Suprapubic skin (tissue), 4 donors: ENCODE results near the gene HCLS1. TPM values are rescaled to one million over a fixed set of nuclear protein-coding genes. Genes with fewer than 3 reads are reported as not detected.
"Not testable (repeated sequence)": the region's sequence is repeated elsewhere in the genome, so short reads cannot be mapped to it uniquely, and the experiment has no call there.

Experiments used
- DNase-seq, 2 donors: peaks; one replicate each; pipeline ENCODE4 v3.0.0-alpha.2; 2019; ENCODE audit warnings: low spot score in 2 of 2
- H3K27ac ChIP-seq: fragments of 200-600 bp; sonication (generic); one replicate; pipeline ENCODE4 v1.5.1; 2019
- H3K27me3 ChIP-seq: fragments of 200-600 bp; sonication (generic); one replicate; pipeline ENCODE4 v1.5.1; 2019
- H3K36me3 ChIP-seq: fragments of 200-600 bp; sonication (generic); one replicate; pipeline ENCODE4 v1.5.1; 2019
- H3K4me1 ChIP-seq: fragments of 200-600 bp; sonication (generic); one replicate; pipeline ENCODE4 v1.5.1; 2019
- H3K4me3 ChIP-seq: fragments of 200-600 bp; sonication (generic); one replicate; pipeline ENCODE4 v1.5.1; 2019; ENCODE audit warnings: mild to moderate bottlenecking
- H3K9me3 ChIP-seq: fragments of 200-600 bp; sonication (generic); one replicate; pipeline ENCODE4 v1.5.1; 2019
- EP300 ChIP-seq: sonication (generic); formaldehyde crosslinking; IDR thresholded peaks from one replicate; pipeline ENCODE4 v1.6.1; 2017; ENCODE audit warnings: antibody characterized with exemption
- POLR2A ChIP-seq, 2 donors: fragments of 450-650 bp; IDR thresholded peaks; one replicate each; pipeline ENCODE4 v1.6.1; 2017; ENCODE audit warnings: antibody characterized with exemption in 2 of 2, mild to moderate bottlenecking in 2 of 2, moderate library complexity in 2 of 2
- POLR2AphosphoS5 ChIP-seq, 3 donors: sonication (generic); formaldehyde crosslinking; IDR thresholded peaks; one replicate each; pipeline ENCODE4 v1.6.1; 2017; ENCODE audit warnings: antibody characterized with exemption in 3 of 3
- WGBS: methylation state at CpG from one replicate; pipeline ENCODE4 v1.1.5; 2018; 5-methylcytosine and 5-hydroxymethylcytosine counted together
- total RNA-seq, 4 donors: library from RNA; depleted of rRNA; stranded (reverse); fragments of >200 nt; gene quantifications; one replicate each; pipeline ENCODE4 v1.1.0, GENCODE V29; 2016
- TF ChIP-seq, protein P1 (sequence below), 2 donors: fragments of 200-600 bp in 1 of 2; fragments of 450-650 bp in 1 of 2; sonication (generic) in 1 of 2; IDR thresholded peaks; one replicate each; pipeline ENCODE4 v1.5.1; 2016 to 2019; ENCODE audit warnings: antibody characterized with exemption in 2 of 2, mild to moderate bottlenecking in 1 of 2, moderate library complexity in 1 of 2

Gene HCLS1
- total RNA-seq, 4 donors from 2014 or later, result 7.2 to 20.3 (median 11.8) TPM

- H3K27me3 ChIP-seq, result no peaks in the 10 kb centered on the region
- DNase-seq, result no peak
- no peaks in the 10 kb centered on the region for H3K4me1 ChIP-seq
- peaks cover 55% of the 10 kb centered on the region for H3K36me3 ChIP-seq
- no peak for TF ChIP-seq POLR2AphosphoS5 (IDR thresholded peaks at IDR 0.05)
- no peak for TF ChIP-seq POLR2A (IDR thresholded peaks at IDR 0.05)
- no peak for TF ChIP-seq EP300
- TF ChIP-seq, protein P1, sequence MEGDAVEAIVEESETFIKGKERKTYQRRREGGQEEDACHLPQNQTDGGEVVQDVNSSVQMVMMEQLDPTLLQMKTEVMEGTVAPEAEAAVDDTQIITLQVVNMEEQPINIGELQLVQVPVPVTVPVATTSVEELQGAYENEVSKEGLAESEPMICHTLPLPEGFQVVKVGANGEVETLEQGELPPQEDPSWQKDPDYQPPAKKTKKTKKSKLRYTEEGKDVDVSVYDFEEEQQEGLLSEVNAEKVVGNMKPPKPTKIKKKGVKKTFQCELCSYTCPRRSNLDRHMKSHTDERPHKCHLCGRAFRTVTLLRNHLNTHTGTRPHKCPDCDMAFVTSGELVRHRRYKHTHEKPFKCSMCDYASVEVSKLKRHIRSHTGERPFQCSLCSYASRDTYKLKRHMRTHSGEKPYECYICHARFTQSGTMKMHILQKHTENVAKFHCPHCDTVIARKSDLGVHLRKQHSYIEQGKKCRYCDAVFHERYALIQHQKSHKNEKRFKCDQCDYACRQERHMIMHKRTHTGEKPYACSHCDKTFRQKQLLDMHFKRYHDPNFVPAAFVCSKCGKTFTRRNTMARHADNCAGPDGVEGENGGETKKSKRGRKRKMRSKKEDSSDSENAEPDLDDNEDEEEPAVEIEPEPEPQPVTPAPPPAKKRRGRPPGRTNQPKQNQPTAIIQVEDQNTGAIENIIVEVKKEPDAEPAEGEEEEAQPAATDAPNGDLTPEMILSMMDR (IDR thresholded peaks at IDR 0.05), result no peak
- H3K9me3 ChIP-seq, result no peaks in the 10 kb centered on the region
- H3K4me3 ChIP-seq, result no peak overlapping the region
- no peak overlapping the region for H3K27ac ChIP-seq
These were observed 38.2 kb upstream of the HCLS1 start for GRCh38 chr3:121698901-121699300.

- WGBS, result 95% methylated on average over 1 of the region's 1 CpG
- Histone ChIP-seq H3K4me1 (no peaks in the 10 kb centered on the region), H3K4me3 (no peak overlapping the region), H3K27me3 (no peaks in the 10 kb centered on the region), H3K36me3 (peaks cover 55% of the 10 kb centered on the region), H3K9me3 (no peaks in the 10 kb centered on the region), H3K27ac (no peak overlapping the region)
- DNase-seq, result no peak
- no peak for TF ChIP-seq POLR2A (IDR thresholded peaks at IDR 0.05)
- TF ChIP-seq EP300, result no peak
- TF ChIP-seq POLR2AphosphoS5 (IDR thresholded peaks at IDR 0.05), result no peak
- TF ChIP-seq, protein P1 (IDR thresholded peaks at IDR 0.05), result no peak
These were observed 37.8 kb upstream of the HCLS1 start for GRCh38 chr3:121698476-121698875.

- H3K27me3 ChIP-seq, result no peaks in the 10 kb centered on the region
- no peaks in the 10 kb centered on the region for H3K4me1 ChIP-seq
- no peak overlapping the region for H3K27ac ChIP-seq
- TF ChIP-seq, protein P1 (IDR thresholded peaks at IDR 0.05), result no peak
- TF ChIP-seq EP300, result no peak
- TF ChIP-seq POLR2A (IDR thresholded peaks at IDR 0.05), result no peak
- no peak for TF ChIP-seq POLR2AphosphoS5 (IDR thresholded peaks at IDR 0.05)
- H3K9me3 ChIP-seq, result no peaks in the 10 kb centered on the region
- 89% methylated on average over 3 of the region's 3 CpGs for WGBS
- no peak for DNase-seq
- H3K4me3 ChIP-seq, result no peak overlapping the region
- peaks cover 59% of the 10 kb centered on the region for H3K36me3 ChIP-seq
These were observed 35.5 kb upstream of the HCLS1 start for GRCh38 chr3:121696186-121696585.

DNA sequence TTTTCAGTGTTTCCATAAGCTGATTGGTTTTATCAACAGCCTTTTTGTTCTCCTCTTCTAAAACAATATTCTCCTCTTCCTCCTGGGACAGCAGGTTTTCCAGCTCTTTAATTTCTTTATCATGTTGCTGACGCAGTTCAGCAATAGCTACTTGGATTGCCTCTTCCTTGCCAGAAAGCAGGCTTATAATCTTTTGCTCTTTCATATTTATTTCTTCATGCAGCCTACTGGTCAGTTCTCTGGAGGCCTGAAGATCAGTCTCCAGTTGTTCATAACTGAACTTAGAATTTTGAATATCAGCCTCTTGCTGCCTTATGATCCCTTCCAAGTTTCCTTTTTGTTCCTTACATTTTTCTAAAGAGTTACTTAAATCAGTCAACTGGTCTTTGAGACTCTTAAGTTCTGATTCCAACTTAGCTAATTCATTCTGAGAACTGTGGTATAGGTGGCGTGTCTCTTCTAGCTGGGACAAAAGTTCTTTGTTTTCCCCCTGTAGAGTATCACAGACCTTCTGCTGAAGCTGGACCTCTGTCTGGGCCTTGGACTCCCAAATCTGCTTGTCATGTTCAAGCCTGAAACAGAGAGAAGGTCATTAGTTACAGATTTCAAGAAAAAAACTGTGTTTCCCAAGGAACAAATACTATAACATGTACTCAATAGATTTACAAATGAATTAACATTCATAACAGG, 31.5 kb upstream of the HCLS1 start:
- Histone ChIP-seq H3K9me3 (no peaks in the 10 kb centered on the region), H3K4me1 (no peaks in the 10 kb centered on the region), H3K4me3 (no peak overlapping the region), H3K27ac (no peak overlapping the region), H3K27me3 (no peaks in the 10 kb centered on the region), H3K36me3 (peaks cover 53% of the 10 kb centered on the region)
- 91% methylated on average over 2 of the region's 2 CpGs for WGBS
- TF ChIP-seq EP300 (no peak), POLR2A (IDR thresholded peaks at IDR 0.05) (no peak), POLR2AphosphoS5 (IDR thresholded peaks at IDR 0.05) (no peak)
- TF ChIP-seq, protein P1 (IDR thresholded peaks at IDR 0.05), result no peak
- DNase-seq, result no peak

DNA sequence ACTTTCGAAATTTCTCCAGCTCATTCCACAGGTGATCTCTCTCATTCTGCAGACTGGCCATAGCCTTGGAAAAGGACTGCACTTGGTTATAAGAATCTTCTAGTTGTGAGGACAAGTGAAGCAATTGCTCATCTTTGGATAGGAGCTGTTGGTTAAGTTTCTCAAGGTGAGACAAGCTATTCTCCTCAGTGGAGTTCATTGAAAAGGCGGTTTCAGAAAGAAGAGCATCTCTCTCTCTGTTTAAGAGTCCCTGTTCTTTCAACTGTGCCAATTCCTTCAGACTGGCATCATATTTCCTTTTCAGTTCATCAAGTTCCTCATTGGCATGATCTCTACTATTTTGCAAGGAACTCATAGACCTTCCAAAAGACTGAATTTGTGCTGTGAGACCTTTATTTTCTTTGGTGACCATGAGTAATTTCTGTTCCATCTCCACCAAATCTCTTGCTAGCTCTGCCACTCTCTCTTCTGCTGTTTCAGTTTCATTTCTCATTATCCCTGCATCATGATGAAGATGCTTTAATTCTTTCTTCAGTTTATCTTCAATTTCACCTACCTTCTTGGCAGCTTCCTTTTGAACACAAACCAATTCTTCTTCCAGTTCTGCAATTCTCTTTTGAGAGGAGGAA, 30.2 kb upstream of the HCLS1 start:
- TF ChIP-seq, protein P1 (IDR thresholded peaks at IDR 0.05), result no peak
- TF ChIP-seq POLR2AphosphoS5 (IDR thresholded peaks at IDR 0.05) (no peak), EP300 (no peak), POLR2A (IDR thresholded peaks at IDR 0.05) (no peak)
- H3K4me1 ChIP-seq, result no peaks in the 10 kb centered on the region
- no peaks in the 10 kb centered on the region for H3K27me3 ChIP-seq
- no peak overlapping the region for H3K27ac ChIP-seq
- H3K4me3 ChIP-seq, result no peak overlapping the region
- DNase-seq, result no peak
- peaks cover 54% of the 10 kb centered on the region for H3K36me3 ChIP-seq
- no peaks in the 10 kb centered on the region for H3K9me3 ChIP-seq
- WGBS, result 100% methylated on average over 2 of the region's 2 CpGs

DNA sequence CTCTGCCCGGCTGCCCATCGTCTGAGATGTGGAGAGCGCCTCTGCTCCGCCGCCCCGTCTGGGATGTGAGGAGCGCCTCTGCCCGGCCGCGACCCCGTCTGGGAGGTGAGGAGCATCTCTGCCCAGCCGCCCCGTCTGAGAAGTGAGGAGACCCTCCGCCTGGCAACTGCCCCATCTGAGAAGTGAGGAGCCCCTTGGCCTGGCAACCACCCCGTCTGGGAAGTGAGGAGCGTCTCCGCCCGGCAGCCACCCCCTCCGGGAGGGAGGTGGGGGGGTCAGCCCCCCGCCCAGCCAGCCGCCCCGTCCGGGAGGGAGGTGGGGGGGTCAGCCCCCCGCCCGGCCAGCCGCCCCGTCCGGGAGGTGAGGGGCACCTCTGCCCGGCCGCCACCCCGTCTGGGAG, 28.0 kb upstream of the HCLS1 start:
- not testable (repeated sequence) for H3K9me3 ChIP-seq, H3K27me3 ChIP-seq, DNase-seq, H3K4me1 ChIP-seq, H3K4me3 ChIP-seq, H3K27ac ChIP-seq
- H3K36me3 ChIP-seq, result peaks cover 57% of the 10 kb centered on the region
- 97% methylated on average over 8 of the region's 31 CpGs for WGBS
